SKM-1 (cell line): Measurements from ENCODE around the gene HADH.
"Not testable (repeated sequence)": the region's sequence is repeated elsewhere in the genome, so short reads cannot be mapped to it uniquely, and the experiment has no call there.

ENCODE experiments used
- DNase-seq: peaks from one replicate; lab custom pipeline; 2025; ENCODE audit not compliant: unreplicated experiment; lab: John Stamatoyannopoulos, UW

The HADH gene

DNA sequence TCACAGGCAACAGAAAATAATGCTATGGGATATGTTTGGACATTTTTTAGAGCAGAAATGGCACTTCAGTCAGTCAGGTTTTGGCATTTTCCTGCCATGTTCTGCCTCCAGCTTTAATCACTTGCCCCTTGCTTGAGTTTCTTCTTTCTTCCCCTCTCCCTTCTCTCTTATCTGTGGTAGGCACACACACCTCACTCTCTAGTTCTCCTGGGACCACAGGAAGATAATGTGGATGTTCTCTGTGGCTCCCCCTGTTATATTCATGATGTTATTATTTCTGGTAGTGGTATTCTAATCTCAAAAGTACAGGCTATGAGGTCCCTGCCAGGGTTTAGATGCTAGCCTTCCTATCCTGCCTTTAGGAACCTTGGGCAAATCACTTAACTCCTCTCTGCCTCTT, 5.2 kb downstream of the HADH start:
- no peak for DNase-seq

DNA sequence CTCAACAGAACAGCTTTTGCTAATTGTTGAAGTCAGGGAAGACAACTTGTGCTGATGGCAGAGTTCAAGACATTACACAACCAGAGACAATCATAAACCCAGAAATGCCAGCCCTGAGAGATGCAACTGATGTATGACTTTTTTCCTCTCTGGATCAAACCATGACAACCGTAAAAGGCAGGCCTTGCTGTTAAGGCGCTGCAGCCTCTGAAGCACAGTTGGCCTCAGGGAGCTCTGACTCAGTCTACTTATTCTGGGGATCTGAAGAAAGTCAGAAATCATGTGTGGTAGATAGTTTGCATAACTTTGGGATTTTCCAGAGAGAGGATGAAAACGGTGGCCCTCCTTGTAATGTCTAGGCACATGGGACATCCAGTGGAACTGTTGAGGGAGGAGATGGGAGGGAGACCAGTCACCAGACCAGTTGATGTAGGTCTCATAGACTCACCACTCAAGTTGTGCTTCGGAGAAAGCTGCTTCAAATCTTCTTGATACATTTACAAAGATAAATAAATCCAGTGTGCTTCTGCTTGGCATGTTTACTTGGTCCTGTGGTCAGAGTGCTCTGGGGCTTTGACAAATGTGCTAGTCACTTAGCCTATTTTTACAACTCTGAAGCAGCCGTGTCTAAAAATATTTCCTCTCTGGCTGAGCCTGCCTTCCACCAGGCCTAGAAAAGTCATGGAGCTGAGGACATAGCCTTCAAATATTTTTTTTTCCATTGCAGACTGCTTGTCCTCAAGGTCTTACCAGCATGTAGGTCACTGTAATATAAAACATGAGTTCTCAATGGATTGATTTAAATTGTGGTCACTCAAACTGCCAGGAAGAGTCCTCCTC, 7.5 kb downstream of the HADH start:
- DNase-seq: no peak

DNA sequence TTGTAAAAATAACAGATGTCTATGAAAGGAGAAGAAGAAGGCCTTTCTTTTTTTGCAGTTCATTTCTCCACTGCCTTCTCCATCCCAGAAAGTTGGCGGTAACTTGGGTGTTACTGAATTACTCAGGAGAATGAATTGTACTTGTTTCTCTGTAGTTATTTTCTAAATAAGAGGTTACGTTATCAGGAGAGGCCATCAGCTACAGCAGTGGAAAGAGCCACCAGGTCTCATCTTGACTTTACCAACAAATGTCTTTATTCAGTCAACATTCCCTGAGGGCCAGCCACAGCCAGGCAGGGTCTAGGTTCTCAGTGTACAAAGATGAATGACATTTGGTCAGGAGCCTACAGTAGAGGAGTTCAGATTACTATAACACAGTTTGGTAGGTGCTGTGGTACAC, 8.1 kb downstream of the HADH start:
- no peak for DNase-seq

DNA sequence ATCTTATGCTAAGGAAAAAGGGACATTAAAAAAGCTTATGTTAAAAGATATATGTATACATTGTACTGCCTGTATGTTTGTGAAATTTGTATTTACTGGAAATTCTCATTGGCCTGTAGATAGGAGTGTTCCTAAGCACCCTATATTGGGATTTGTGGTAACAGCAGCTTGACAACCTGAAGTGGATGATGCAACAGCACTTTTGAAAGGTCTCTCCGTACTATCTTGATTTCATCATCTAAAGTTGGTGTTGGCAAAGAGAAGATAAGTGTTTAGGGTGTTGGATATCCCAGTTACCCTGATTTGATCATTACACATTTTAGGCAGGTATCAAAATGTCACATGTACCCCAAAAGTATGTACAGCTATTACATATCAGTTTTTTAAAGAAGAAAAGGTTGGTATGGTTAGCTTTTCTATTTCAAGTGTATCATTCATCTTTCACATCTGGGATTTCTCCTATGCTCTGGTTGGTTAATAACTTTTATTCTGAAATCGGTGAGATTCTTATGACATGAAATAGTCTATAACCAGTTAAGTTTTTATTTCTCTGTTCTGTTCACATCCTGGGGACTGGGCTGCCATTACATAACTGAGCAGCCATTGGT, 10.3 kb downstream of the HADH start:
- peak; percentile 44 for DNase-seq

DNA sequence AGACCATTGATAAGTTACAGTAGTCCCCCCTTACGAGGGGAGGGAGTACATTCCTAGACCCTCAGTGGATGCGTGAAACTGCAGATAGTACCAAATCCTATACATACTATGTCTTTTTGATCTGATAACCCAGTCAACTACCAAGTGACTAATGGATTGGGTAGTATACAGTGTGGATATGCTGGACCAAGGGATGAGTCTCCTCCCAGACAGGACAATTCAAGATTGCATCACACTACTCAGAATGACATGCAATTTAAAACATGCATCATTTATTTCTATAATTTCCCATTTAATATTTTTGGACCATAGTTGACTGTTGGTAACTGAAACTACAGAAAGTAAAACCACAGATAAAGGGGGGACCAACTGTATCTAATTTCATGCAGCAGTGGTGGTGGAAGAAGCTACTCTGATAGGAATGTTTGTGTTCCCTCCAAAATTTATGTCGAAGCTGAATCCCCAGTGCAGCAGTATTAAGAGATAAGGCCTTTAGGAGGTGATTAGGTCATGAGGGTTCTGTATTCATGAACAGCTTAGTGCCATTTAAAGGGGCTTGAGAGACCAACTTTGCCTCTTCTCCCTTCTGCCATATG, 11.9 kb downstream of the HADH start:
- no peak for DNase-seq

DNA sequence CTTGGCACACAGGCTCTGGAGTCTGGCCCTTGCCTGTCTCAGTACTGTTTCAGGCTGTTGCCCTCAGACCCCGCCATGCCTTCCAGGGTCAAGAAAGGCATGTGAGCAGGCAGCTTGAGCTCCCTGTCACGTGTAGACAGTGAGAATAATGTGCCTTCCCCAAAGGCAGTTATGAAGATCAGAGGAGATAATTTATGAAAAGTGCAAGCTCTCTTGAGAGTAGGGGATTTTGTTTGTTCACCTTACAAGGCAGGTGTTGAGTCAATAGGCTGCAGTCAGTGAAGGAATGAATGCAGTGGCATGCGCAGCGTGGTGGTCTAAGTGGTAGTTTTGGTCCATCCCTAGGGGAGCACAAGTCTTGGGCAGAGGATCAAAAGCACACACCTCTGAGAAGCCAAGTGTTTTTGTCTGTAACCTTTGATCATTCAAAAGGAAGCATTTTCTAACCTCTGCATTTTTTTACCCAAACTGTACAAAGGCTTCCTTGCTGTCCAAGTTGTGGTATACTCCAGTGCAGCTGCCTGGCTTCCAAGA, 14.4 kb downstream of the HADH start:
- no peak for DNase-seq

DNA sequence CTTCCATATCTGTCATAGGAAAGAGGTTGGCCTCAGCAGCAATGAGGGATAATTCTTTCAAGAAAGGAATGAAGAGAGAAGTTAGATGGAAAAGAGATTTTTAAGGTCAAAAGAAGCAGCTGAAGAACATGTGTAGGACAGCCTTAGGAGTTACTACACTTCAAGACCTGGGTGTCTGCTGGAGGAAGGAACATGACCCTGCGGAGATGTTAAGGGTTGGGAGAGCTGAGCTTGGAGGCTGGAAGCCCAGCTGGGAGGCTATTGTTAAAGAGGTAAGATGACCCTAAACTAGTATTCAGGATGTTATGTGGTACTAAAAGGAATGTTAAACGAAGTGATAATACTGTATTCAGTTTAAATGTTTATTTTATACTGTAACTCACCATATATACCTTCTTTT, 15.0 kb downstream of the HADH start:
- no peak for DNase-seq

DNA sequence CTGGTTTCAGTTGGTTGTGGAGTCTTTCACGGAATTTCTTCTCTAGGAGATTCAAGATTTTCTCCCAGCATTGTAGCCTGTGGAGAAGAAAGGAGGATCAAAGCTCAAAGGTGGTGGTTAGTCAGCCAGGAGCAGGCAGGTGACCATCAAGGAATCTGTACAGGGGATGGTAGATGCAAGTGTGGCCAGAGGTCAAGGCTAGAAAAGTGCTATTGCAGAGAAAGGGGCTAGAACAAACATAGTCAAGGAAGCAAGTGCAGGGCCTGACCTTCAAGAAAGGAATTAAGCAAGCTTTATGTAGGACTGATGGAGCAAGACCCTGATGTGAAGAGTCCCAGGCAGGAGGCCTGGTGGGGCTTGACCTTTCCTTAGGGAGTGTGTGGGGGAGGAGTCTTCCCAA, 16.1 kb downstream of the HADH start:
- no peak for DNase-seq

DNA sequence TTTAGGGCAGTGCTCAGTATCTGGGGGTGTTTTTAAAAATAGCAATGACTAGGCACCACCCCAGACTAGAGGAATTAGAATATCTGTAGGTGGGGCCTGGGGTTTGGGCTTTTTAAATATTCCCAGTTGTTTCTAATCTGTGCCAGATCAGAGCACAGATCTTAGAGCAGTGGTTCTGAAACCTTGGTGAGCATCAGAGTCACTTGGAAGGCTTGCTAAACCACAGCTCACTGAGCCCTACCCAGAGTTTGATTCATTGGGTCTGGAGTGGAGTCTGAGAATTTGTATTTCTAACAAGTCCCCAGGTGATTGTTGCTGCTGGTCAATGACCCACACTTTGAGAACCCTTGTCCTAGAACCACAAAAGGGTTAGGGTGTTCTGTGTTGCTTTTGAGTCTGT, 16.7 kb downstream of the HADH start:
- no peak for DNase-seq

DNA sequence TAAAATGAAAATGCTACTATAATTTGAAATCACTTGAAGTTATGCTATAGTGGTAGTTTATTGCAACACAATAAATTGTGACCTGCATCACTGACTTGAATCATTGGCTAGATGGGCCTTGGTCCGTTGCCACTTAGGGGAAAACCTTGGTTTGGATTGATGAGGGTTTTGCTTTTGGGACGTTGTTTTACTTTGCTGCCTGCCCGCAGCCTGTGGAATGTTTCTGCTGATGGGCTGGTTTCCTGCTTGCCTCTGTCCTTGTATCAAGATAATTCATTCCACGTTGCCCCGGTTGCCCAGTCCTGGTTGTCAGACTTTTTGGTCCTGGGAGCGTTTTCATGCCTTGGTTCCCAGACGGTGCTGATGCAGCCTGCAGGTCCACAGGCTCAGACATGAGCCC, 18.3 kb downstream of the HADH start:
- DNase-seq: no peak

DNA sequence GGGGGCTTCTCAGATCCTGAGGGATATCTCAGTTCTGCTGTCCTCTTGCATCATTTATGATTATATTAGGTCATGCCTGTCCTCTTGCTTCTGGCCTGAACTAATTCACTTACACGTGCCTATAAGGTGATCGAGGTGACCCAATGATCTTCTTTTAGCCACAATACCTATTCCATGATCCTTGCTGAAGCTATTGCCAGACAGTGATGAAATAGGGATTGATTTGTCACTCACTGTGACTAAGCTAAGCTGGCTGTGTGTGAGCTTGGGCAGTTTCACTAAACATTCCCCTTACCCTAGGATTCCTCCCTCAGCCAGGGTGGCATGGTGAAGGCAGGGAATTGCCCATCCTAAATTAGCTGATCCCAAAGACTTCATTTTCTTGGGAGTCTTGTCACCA, 19.0 kb downstream of the HADH start:
- DNase-seq: no peak

DNA sequence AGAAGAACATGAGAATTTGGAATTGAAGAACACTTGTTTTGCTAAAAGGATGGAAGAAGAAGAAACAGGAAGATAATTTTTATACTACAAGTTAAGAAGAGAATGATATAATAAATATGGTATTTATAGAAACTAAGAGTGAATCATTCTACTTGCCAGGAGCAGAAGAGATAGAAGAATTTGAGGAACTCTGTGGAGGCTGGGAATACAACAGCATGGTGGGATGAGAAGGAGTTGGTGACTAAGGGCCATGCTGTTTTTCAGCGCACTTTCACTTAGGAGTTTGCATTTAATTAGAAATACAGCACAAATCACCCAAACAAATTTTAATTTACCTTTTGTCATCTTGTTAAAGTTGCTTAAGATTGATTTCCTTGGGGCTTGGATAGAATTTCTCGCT, 20.5 kb downstream of the HADH start:
- no peak for DNase-seq

DNA sequence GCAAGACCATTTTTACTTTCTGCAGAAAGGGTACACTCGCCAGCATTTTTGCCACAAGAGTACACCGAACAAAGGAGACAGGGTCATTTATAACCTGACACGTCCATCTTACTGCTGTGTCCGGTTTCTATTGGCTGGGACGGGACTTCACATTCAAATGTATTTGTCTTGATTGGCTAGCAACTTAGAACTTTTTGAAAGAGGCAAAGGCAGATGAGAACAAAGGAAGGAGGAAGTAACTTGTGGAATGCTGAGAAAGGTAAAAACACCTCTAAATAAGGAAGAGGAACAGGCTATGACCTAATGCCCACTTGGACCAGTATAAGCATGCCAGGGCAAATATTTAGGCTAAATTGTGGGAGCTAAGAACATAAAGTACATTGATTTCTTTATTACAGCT, 22.7 kb downstream of the HADH start:
- DNase-seq: not testable (repeated sequence)

DNA sequence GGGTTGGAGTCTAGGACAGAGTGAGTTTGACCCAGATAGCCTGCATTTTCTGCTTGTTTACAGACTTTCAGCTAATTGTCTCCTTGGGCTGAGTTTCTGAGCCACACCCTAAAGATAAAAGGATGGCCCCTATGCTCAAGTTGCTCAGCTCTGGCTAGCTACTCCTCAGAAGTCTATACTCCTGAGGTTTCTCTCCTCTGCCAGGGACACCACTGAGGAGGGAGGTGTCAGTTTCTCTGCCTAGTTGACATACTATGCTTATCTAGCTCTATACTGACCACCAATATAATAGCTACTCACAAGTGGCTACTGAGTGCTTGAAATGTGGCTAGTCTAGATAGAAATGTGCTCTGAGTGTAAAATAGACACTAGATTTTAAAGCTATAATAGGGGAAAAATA, 23.6 kb downstream of the HADH start:
- no peak for DNase-seq

DNA sequence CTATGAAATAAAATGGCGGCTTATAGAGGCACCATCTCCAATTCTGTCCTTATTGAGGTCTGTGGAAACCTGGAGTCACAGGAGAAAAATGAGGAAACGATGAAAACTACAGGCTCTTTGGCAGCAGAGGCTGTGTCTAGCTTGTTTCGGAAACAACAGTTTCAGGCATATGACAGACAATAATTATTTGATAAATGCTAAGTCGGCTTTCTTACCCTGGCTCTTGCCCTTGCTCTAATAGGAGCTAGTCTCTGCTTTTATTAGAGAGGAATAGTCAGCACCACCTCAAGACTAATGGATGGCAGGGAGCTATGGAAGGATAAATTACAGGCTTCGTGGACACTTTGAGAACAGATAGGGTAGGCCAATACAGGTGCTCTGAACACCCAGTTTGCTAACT, 24.3 kb downstream of the HADH start:
- DNase-seq: no peak

DNA sequence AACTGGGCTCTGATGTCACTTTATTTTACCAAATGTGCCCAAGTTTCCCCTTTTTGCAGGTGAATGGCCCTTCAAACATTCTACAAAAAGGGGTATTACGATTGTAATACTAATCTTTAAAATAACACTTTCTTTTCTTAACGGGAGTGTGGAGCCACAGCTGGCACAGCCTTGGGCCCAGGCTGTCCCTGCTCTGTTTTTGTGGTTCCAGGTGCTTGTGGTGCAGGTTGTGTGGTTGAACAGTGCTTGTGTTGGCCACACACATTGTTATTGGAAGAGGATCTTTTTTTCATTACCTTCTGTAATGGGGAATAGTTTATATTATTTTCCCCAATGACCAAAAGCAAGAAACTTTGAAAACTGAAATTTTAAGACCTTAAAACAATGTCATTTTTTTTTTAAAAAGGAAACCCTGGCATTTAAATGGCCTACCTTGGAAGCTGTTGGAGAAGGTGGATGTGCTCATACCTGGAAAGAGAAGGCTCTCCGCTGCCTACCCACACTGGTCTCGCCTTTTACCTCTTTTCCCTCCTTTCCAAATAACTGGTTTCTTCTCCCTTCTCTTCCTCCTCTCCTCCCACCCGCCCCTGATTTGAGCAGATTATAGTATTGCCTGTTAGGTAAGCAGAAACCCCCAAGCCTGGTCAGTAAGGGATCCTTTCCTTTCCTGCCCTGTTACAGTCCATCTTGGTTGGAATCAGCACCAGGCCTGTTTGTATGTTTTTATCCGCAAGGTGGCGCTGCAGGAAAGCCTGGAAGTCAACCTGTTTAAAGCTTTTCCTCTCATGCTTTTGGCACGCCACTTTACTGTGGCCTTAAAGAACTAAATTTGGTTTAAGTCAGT, 28.6 kb downstream of the HADH start:
- DNase-seq: peak; percentile 52

DNA sequence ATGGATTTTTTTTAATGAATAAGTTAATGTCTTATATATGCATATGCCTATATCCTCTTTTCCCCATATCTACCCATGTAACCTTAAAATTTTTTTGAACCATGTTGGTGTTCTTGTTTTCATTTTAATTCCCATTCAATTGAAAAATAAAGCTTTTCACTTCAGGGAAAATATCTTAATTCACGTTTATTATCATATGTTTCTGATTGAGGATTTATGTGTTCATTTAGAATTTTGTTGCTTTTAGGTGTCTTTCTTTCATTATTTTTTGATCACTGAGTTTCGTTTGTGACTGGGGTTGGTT, 29.1 kb downstream of the HADH start:
- DNase-seq: no peak

DNA sequence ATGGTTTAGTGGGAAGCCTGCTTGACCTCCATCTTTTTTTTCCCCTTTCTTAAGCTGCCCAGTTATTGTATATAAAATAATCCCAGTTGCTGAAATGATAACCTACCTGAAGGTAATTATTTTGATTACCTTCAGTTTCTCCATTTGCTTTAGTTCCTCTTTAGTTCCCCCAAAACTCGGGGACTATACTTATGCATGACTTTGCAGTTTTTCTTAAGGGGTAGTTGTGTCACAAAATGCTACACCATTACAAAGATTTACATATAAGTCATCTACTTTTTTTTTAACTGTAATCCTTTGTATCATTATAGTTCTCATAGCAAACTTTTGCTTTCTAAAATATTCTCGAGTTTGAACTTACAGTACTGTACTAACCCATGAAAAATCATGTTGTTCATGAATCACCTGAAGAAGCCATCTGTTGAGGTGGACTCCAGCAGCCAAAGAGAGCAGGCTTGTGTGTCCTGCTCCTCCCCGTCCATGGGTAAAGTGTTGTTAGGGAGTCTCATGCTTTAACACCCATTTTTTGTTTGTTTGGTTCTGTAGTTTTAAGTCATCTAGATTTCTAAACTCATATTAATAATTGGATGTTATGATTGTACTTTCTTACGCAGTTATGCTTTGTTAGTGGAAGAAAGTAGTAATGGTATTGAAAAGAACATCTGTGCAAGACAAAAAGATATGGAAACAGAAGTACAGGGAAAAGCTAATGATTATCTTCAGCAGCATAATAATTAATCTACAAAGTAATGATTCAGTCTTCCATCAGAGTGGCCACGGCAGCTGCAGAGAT, 34.6 kb downstream of the HADH start:
- DNase-seq: no peak

DNA sequence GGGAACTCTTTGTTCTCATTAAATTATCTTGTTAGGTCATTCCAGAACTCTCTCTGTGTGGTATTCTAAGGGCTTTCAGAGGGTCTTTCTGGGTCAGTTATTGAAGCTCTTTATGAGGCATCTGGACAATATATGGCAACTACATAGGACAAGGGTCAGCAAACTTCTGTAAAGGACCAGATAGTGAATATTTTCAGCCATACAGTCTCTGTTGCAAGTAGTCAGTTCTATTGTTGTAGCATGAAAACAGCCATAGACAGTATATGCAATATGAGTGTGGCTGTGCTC, 35.1 kb downstream of the HADH start:
- DNase-seq: no peak

DNA sequence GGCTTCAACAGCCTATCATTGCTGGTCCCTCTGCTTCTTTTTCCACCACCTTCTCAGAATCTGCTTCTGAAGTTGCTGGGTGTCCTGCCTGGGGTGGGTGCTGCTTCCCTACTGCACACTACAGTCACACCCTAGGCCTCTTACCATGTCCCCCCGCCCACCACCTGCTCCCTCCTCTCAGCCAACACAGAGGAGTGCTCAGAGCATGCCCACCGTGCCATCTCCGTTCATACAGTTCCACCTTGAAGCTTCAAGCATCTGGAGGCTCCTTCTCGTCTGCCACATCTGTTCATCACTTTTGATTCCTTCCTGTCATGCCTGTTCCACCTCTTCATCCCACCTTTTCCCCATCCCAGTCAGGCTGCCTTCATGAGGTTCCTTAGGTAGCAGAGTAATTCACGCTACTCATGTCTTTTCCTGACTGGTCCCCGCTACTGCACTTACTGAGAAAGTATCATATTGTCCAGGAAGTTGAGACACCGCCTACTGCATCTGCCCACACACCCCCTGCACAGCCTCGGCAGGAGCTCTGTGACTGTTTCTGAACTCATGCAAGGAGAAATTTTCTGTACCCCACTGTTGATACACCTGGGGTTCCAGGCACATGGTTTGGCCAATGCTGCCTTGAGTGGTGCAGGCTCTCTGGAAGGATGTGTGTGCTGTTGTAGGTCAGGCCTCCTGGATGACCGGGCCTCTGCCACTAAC, 39.5 kb downstream of the HADH start:
- no peak for DNase-seq
